GM12878 (cell line): ENCODE measurements around the gene PRKN.

ENCODE experiments used
- ATF7 ChIP-seq: fragments of 450-650 bp; IDR thresholded peaks from 2 replicates; pipeline ENCODE4 v1.6.1; 2016; ENCODE audit warnings: low read depth, mild to moderate bottlenecking
- EP300 ChIP-seq, 2 experiments: fragments of 150-350 bp in 1 of 2; IDR thresholded peaks; 2 replicates each; pipeline ENCODE4 v1.6.1; 2011 to 2012; ENCODE audit warnings: low read depth in 2 of 2, low read length in 2 of 2, borderline replicate concordance in 1 of 2, improper control_type of control experiment in 1 of 2, inconsistent platforms in 1 of 2; ENCODE audit not compliant: control insufficient read depth in 1 of 2
- RAD21 ChIP-seq: IDR thresholded peaks from 2 replicates; pipeline ENCODE4 v1.6.1; 2011; ENCODE audit warnings: mild to moderate bottlenecking, low read depth, low read length, moderate library complexity; ENCODE audit not compliant: insufficient read depth
- ZSCAN29 ChIP-seq: fragments of 450-650 bp; IDR thresholded peaks from 2 replicates; pipeline ENCODE4 v1.6.1; 2017; ENCODE audit warnings: mild to moderate bottlenecking, moderate library complexity
- TF ChIP-seq, protein P1 (sequence below): IDR thresholded peaks from 2 replicates; pipeline ENCODE4 v1.6.1; 2011; ENCODE audit warnings: borderline replicate concordance, low read depth, mild to moderate bottlenecking, moderate library complexity, low read length; ENCODE audit not compliant: insufficient read depth, poor library complexity, severe bottlenecking
- TF ChIP-seq, protein P2 (sequence below): IDR thresholded peaks from 2 replicates; pipeline ENCODE4 v1.6.1; 2011; ENCODE audit warnings: low read depth, mild to moderate bottlenecking, low read length, moderate library complexity, borderline replicate concordance; ENCODE audit errors: extremely low read depth

DNA sequence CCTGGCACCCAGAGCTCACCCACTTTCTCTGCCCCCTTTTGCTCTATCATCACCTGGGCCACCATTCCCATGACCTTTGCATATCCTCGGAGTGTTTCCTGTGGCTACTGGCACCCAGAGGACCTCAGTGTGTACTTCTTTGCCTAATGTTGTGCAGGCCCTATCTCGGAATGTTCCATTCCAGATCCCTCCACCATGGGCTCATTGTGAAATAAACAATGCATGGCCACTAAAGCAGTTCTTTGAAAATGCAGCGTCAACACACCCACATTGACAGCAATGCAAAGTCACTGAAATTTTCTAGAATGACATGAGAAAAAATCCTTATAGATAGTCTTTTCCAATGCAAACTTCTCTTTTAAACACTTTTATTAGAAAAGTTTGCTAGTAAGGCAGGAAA lies 1380.8 kb downstream of the PRKN start:
- TF ChIP-seq, protein P1, sequence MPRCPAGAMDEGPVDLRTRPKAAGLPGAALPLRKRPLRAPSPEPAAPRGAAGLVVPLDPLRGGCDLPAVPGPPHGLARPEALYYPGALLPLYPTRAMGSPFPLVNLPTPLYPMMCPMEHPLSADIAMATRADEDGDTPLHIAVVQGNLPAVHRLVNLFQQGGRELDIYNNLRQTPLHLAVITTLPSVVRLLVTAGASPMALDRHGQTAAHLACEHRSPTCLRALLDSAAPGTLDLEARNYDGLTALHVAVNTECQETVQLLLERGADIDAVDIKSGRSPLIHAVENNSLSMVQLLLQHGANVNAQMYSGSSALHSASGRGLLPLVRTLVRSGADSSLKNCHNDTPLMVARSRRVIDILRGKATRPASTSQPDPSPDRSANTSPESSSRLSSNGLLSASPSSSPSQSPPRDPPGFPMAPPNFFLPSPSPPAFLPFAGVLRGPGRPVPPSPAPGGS = no peak
- TF ChIP-seq EP300 (IDR thresholded peaks at IDR 0.05; ENCODE audit: borderline replicate concordance in 1 of 2, control insufficient read depth in 1 of 2, low read depth in 2 of 2, low read length in 2 of 2) (no peak), ZSCAN29 (no peak), ATF7 (no peak), RAD21 (no peak)
- TF ChIP-seq, protein P2, sequence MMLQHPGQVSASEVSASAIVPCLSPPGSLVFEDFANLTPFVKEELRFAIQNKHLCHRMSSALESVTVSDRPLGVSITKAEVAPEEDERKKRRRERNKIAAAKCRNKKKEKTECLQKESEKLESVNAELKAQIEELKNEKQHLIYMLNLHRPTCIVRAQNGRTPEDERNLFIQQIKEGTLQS = no peak
